ENCODE data around the gene MBNL3. TPM values are rescaled to one million over a fixed set of nuclear protein-coding genes. Genes with fewer than 3 reads are reported as not detected.

MBNL3 gene
- total RNA-seq, 1 donor from 2014 or later, result 7.7 TPM

DNA sequence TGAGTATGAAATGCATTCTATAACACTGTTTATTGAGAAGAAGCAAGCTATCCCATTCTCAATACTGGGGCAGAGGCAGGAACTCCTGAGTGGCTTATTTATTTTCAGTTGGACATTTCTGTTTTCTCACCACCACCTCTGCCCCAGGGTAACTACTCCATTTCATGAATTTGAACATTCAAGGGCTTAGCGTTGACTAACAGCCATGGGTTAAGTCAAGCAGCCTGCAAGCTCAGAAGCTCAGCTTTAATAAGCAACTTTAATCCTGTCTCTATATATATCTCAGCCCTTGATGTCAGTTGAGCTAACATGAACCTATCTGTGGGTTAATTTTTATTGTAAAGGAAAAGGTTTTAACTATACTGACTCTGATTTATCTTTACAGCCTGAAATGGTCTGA is 93.8 kb downstream of the MBNL3 start:
- Mint-ChIP-seq H3K27me3 (ENCODE audit: unreplicated experiment) (no peaks in the 10 kb centered on the region), H3K4me1 (ENCODE audit: unreplicated experiment) (no peaks in the 10 kb centered on the region), H3K27ac (ENCODE audit: unreplicated experiment) (no peak overlapping the region), H3K4me3 (ENCODE audit: unreplicated experiment) (no peak overlapping the region), H3K36me3 (ENCODE audit: unreplicated experiment) (no peaks in the 10 kb centered on the region), H3K9me3 (ENCODE audit: unreplicated experiment) (no peaks in the 10 kb centered on the region)
- TF ChIP-seq, protein P1, sequence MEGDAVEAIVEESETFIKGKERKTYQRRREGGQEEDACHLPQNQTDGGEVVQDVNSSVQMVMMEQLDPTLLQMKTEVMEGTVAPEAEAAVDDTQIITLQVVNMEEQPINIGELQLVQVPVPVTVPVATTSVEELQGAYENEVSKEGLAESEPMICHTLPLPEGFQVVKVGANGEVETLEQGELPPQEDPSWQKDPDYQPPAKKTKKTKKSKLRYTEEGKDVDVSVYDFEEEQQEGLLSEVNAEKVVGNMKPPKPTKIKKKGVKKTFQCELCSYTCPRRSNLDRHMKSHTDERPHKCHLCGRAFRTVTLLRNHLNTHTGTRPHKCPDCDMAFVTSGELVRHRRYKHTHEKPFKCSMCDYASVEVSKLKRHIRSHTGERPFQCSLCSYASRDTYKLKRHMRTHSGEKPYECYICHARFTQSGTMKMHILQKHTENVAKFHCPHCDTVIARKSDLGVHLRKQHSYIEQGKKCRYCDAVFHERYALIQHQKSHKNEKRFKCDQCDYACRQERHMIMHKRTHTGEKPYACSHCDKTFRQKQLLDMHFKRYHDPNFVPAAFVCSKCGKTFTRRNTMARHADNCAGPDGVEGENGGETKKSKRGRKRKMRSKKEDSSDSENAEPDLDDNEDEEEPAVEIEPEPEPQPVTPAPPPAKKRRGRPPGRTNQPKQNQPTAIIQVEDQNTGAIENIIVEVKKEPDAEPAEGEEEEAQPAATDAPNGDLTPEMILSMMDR (IDR thresholded peaks at IDR 0.05), result no peak
- DNase-seq (ENCODE audit: extremely low spot score, unreplicated experiment), result no peak

DNA sequence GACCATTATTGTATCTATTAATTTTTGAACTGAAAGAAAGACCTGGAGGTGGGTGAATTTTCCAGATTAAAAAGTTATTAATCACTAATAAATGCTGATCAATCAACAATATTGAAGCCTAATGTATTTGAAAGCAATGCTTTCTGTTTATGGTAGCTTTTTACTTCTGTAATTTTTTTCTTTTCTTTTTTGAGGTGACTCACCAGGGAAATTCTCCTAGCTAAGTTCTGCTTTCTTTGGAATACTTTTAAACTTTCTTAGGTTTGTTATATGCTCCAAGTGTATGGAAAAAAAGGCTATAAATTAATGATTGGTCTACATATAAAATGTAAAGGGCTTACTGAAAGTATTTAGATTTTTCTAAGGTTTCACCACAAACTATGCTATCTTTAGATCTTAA is 94.2 kb downstream of the MBNL3 start:
- Mint-ChIP-seq H3K4me1 (ENCODE audit: unreplicated experiment) (no peaks in the 10 kb centered on the region), H3K9me3 (ENCODE audit: unreplicated experiment) (no peaks in the 10 kb centered on the region), H3K27ac (ENCODE audit: unreplicated experiment) (no peak overlapping the region), H3K4me3 (ENCODE audit: unreplicated experiment) (no peak overlapping the region), H3K27me3 (ENCODE audit: unreplicated experiment) (no peaks in the 10 kb centered on the region), H3K36me3 (ENCODE audit: unreplicated experiment) (no peaks in the 10 kb centered on the region)
- no peak for DNase-seq (ENCODE audit: extremely low spot score, unreplicated experiment)
- TF ChIP-seq, protein P1 (IDR thresholded peaks at IDR 0.05), result no peak

DNA sequence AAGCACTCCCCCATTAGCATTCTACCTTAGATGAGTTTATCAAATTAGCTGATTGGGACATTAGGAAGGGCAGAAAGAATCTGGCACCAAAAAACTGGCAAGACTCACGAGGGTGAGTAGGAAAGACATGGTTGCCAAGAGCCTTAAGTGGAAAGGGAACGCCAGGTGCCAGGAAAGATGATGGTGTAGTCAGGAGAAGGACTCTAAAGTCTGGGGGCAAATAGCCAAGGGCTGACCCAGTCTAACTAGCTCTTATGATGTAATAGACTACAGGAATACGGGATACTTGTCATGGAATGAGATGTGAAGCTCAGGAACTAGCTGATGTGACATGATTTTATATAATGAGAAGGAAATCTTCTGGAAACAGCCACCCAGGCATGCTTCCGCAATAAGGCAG is 94.8 kb downstream of the MBNL3 start:
- Mint-ChIP-seq H3K27me3 (ENCODE audit: unreplicated experiment) (no peaks in the 10 kb centered on the region), H3K4me3 (ENCODE audit: unreplicated experiment) (no peak overlapping the region), H3K36me3 (ENCODE audit: unreplicated experiment) (no peaks in the 10 kb centered on the region), H3K9me3 (ENCODE audit: unreplicated experiment) (no peaks in the 10 kb centered on the region), H3K4me1 (ENCODE audit: unreplicated experiment) (no peaks in the 10 kb centered on the region), H3K27ac (ENCODE audit: unreplicated experiment) (no peak overlapping the region)
- DNase-seq (ENCODE audit: extremely low spot score, unreplicated experiment), result no peak
- TF ChIP-seq, protein P1 (IDR thresholded peaks at IDR 0.05), result no peak

DNA sequence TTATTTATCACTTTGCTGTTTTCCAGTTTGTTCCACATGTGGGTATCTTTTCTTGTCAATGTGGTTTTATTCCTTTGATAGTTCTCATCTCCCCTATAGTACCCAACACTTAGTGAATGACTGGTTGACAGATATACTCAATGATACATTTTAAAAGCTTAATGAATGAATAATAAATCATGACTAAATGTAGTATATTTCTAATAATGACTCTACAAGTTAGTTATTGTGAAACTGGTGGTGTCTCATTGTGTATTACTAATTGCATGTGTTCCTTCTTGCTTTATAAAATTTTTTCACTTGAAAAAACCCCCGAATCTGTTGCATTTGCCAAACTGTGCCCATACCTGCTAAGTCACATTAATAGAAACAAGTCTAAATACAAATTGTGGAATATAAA is 95.4 kb downstream of the MBNL3 start:
- Mint-ChIP-seq H3K9me3 (ENCODE audit: unreplicated experiment) (no peaks in the 10 kb centered on the region), H3K36me3 (ENCODE audit: unreplicated experiment) (no peaks in the 10 kb centered on the region), H3K4me3 (ENCODE audit: unreplicated experiment) (no peak overlapping the region), H3K27me3 (ENCODE audit: unreplicated experiment) (no peaks in the 10 kb centered on the region), H3K27ac (ENCODE audit: unreplicated experiment) (no peak overlapping the region), H3K4me1 (ENCODE audit: unreplicated experiment) (no peaks in the 10 kb centered on the region)
- DNase-seq (ENCODE audit: extremely low spot score, unreplicated experiment), result no peak
- TF ChIP-seq, protein P1 (IDR thresholded peaks at IDR 0.05), result no peak

DNA sequence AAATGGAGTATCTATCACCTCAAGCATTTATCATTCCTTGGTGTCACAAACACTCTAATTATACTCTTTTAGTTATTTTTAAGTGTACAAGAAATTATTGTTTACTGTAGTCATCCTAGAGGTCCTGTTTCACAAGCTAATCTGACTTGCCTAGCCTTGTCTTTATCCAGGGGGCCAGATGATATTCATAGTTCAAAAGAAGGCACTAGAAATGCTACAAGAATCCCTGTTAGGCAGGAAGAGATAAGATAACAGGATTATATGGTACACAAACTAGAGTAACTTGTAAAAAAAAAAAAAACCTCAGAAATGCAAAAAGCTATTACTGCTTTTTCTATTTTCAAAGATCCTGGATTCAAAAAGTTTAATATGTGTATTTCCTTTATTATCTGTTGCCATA is 95.8 kb downstream of the MBNL3 start:
- no peak for DNase-seq (ENCODE audit: extremely low spot score, unreplicated experiment)
- Mint-ChIP-seq H3K36me3 (ENCODE audit: unreplicated experiment) (no peaks in the 10 kb centered on the region), H3K4me1 (ENCODE audit: unreplicated experiment) (no peaks in the 10 kb centered on the region), H3K4me3 (ENCODE audit: unreplicated experiment) (no peak overlapping the region), H3K27me3 (ENCODE audit: unreplicated experiment) (no peaks in the 10 kb centered on the region), H3K27ac (ENCODE audit: unreplicated experiment) (no peak overlapping the region), H3K9me3 (ENCODE audit: unreplicated experiment) (no peaks in the 10 kb centered on the region)
- TF ChIP-seq, protein P1 (IDR thresholded peaks at IDR 0.05), result no peak

Measured in osteocyte (in vitro differentiated cells).